ENCODE results near the gene MAML3. TPM values are rescaled to one million over a fixed set of nuclear protein-coding genes. Genes with fewer than 3 reads are reported as not detected.

The MAML3 gene
- total RNA-seq, 1 experiment from 2014 or later, result 20.8 TPM

DNA sequence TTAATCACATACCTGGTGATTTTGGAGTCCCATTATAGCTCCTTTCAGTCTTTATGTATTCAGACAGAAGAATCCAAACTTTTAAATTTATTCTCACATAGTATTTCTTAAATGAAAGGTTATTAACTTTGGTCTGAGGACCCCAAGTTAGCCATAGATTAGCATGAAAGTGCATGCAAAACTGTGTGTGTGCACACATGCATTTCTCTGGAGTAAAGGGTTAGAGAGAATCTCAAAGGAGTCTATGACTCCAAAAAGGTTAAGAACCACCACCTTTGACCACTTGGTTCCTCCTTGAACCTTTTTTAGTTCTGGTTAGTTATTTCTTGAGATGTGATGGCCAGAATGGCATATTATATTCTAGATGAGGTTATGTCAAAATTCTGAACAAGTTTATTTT lies 386.4 kb downstream of the MAML3 start:
- H3K4me2 ChIP-seq (ENCODE audit: low read depth, low read length, poor library complexity, severe bottlenecking), result peak overlapping the region; percentile 16
- H4K20me1 ChIP-seq (ENCODE audit: insufficient read depth, low read depth, low read length), result no peaks in the 10 kb centered on the region; the same call in 1 of the 2 replicates
- H3K36me3 ChIP-seq (ENCODE audit: insufficient read depth, low read length), result no peaks in the 10 kb centered on the region
- no peak overlapping the region for H3K4me3 ChIP-seq (ENCODE audit: low read length)
- H3K9ac ChIP-seq (ENCODE audit: low read length), result no peak overlapping the region
- H3K79me2 ChIP-seq (ENCODE audit: low read length), result peaks cover 14% of the 10 kb centered on the region; the same call in 1 of the 2 replicates
- no peaks in the 10 kb centered on the region for H3K9me2 ChIP-seq (replicated peaks; ENCODE audit: insufficient read depth, low read length)
- H3K9me3 ChIP-seq (ENCODE audit: low read length), result no peaks in the 10 kb centered on the region
- H3K27me3 ChIP-seq (ENCODE audit: low read length), result no peaks in the 10 kb centered on the region
- DNase-seq, result peak; percentile 52
- H3K27ac ChIP-seq (ENCODE audit: low read length), result peak overlapping the region; percentile 47
- no peak overlapping the region for H2AFZ ChIP-seq (ENCODE audit: low read length)
- peaks cover 61% of the 10 kb centered on the region for H3K4me1 ChIP-seq (ENCODE audit: low read length)

DNA sequence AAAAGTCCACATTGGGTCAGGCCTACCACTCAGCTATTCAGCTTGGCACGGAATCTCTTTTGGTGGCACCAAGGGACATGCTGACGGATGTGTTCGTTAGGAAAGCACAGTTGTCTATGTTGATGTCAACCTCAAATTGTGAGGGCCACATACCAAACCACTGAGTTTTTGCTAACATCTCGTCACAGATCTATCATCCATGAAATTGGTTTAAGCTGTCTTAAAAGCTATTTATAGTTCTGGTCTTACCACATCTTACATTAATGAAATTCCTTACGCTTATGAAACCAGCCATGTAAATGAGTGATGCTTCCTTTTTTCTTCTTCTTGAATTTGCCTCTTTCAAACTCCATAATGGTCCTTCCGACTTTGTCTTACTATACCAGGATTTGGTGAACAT lies 386.8 kb downstream of the MAML3 start:
- no peak overlapping the region for H3K9ac ChIP-seq (ENCODE audit: low read length)
- no peaks in the 10 kb centered on the region for H3K36me3 ChIP-seq (ENCODE audit: insufficient read depth, low read length)
- no peaks in the 10 kb centered on the region for H3K27me3 ChIP-seq (ENCODE audit: low read length)
- peak; percentile 62 for DNase-seq
- peaks cover 16% of the 10 kb centered on the region; the same call in 1 of the 2 replicates for H3K79me2 ChIP-seq (ENCODE audit: low read length)
- H3K9me3 ChIP-seq (ENCODE audit: low read length), result no peaks in the 10 kb centered on the region
- peak overlapping the region; percentile 16 for H3K4me2 ChIP-seq (ENCODE audit: low read depth, low read length, poor library complexity, severe bottlenecking)
- no peak overlapping the region for H3K4me3 ChIP-seq (ENCODE audit: low read length)
- no peaks in the 10 kb centered on the region for H3K9me2 ChIP-seq (replicated peaks; ENCODE audit: insufficient read depth, low read length)
- peak overlapping the region; percentile 47 for H3K27ac ChIP-seq (ENCODE audit: low read length)
- H3K4me1 ChIP-seq (ENCODE audit: low read length), result peaks cover 65% of the 10 kb centered on the region
- no peaks in the 10 kb centered on the region; the same call in 1 of the 2 replicates for H4K20me1 ChIP-seq (ENCODE audit: insufficient read depth, low read depth, low read length)
- H2AFZ ChIP-seq (ENCODE audit: low read length), result no peak overlapping the region

DNA sequence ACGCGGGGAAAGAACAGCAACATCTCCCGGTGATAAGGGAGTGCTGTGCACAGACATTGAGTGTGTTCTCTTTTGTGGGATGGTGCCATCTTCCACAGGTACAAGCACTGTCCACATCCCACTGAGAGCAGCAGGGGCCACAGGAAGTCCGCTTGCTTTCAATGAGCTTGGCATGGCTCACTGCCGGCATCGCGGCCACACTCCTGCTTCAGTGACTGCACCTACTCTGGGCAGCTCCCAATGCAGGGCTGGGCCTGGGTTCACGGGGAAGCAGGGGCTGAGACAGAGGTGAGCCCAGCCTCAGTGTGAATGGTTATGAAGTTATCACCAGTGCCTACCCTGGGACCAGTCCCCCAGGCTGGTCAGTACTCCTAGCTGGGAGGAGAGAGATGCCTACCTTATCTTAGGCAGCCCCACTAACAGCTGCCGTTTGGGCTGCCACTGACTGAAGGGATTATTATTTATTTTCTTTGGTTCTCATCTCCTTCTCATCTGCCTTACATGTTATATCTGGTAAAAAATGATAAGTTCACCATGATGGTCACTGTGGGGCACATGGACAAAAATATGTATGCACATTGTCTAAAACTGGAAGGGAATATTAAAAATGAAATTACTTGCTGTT lies 389.2 kb downstream of the MAML3 start:
- Histone ChIP-seq H3K4me2 (ENCODE audit: low read depth, low read length, poor library complexity, severe bottlenecking) (peak overlapping the region; percentile 73), H4K20me1 (ENCODE audit: insufficient read depth, low read depth, low read length) (peaks cover 8% of the 10 kb centered on the region; the same call in 1 of the 2 replicates)

DNA sequence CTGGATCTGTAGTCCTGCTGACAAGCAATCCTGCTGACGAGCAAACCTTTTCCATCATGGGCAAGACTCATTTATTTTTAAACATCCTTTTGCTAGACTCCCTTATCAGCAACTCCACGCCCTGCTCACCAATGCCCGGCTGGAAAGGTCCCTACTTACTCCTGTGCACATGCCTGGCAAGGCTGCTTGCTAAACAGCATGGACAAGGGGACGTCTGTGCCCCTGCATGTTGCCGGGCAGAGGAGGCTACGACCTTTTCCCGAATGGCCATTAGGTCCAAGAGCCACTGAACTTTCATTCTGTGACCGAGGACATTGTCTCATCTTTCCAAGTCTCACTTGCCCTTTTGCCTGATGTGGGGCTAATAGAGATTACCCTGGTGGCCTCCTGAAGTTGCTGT lies 389.8 kb downstream of the MAML3 start:
- no peak for DNase-seq
- peak overlapping the region; percentile 46; the same call in 1 of the 2 replicates for H3K4me3 ChIP-seq (ENCODE audit: low read length)
- no peaks in the 10 kb centered on the region for H3K9me2 ChIP-seq (replicated peaks; ENCODE audit: insufficient read depth, low read length)
- H4K20me1 ChIP-seq (ENCODE audit: insufficient read depth, low read depth, low read length), result peaks cover 12% of the 10 kb centered on the region; the same call in 1 of the 2 replicates
- H3K4me2 ChIP-seq (ENCODE audit: low read depth, low read length, poor library complexity, severe bottlenecking), result peak overlapping the region; percentile 73
- peak overlapping the region; percentile 40 for H3K9ac ChIP-seq (ENCODE audit: low read length)
- H3K36me3 ChIP-seq (ENCODE audit: insufficient read depth, low read length), result no peaks in the 10 kb centered on the region
- H3K79me2 ChIP-seq (ENCODE audit: low read length), result peaks cover 20% of the 10 kb centered on the region
- H2AFZ ChIP-seq (ENCODE audit: low read length), result no peak overlapping the region
- peak overlapping the region; percentile 74 for H3K27ac ChIP-seq (ENCODE audit: low read length)
- no peaks in the 10 kb centered on the region for H3K9me3 ChIP-seq (ENCODE audit: low read length)
- no peaks in the 10 kb centered on the region for H3K27me3 ChIP-seq (ENCODE audit: low read length)
- H3K4me1 ChIP-seq (ENCODE audit: low read length), result peaks cover 91% of the 10 kb centered on the region

More for the DNA sequence above, 389.2 kb downstream of the MAML3 start:
- H3K27ac ChIP-seq (ENCODE audit: low read length), result peak overlapping the region; percentile 74
- no peak overlapping the region for H2AFZ ChIP-seq (ENCODE audit: low read length)
- H3K79me2 ChIP-seq (ENCODE audit: low read length), result peaks cover 19% of the 10 kb centered on the region
- H3K36me3 ChIP-seq (ENCODE audit: insufficient read depth, low read length), result no peaks in the 10 kb centered on the region
- no peaks in the 10 kb centered on the region for H3K9me3 ChIP-seq (ENCODE audit: low read length)
- no peaks in the 10 kb centered on the region for H3K9me2 ChIP-seq (replicated peaks; ENCODE audit: insufficient read depth, low read length)
- no peaks in the 10 kb centered on the region for H3K27me3 ChIP-seq (ENCODE audit: low read length)
- H3K9ac ChIP-seq (ENCODE audit: low read length), result peak overlapping the region; percentile 40
- H3K4me1 ChIP-seq (ENCODE audit: low read length), result peaks cover 87% of the 10 kb centered on the region
- no peak for DNase-seq
- H3K4me3 ChIP-seq (ENCODE audit: low read length), result peak overlapping the region; percentile 46; the same call in 1 of the 2 replicates

DNA sequence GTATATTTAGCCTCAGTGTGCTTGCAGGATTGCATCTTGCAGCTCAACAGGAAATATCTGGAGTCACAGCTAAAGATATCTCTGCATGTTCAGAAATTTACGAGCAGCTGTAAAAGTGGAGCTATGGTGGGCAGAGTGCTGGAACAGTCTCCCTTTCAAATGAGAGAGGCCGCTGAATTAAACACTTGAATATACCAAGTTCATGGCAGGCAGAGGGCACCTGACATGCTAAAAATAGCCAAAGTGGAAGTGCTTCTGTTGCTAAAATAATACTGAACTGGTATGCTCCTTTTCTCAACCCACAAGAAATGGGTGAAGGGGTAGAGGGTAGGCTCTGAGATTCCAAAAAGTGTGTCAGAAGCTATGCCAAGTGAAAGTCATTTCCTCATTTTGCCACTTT lies 390.3 kb downstream of the MAML3 start:
- Histone ChIP-seq H3K9ac (ENCODE audit: low read length) (peak overlapping the region; percentile 40), H3K4me2 (ENCODE audit: low read depth, low read length, poor library complexity, severe bottlenecking) (peak overlapping the region; percentile 73), H3K36me3 (ENCODE audit: insufficient read depth, low read length) (no peaks in the 10 kb centered on the region), H3K79me2 (ENCODE audit: low read length) (peaks cover 24% of the 10 kb centered on the region), H2AFZ (ENCODE audit: low read length) (no peak overlapping the region), H3K27ac (ENCODE audit: low read length) (peak overlapping the region; percentile 74), H3K9me2 (replicated peaks; ENCODE audit: insufficient read depth, low read length) (no peaks in the 10 kb centered on the region), H3K4me1 (ENCODE audit: low read length) (peaks cover 88% of the 10 kb centered on the region), H4K20me1 (ENCODE audit: insufficient read depth, low read depth, low read length) (peaks cover 17% of the 10 kb centered on the region; the same call in 1 of the 2 replicates), H3K4me3 (ENCODE audit: low read length) (peak overlapping the region; percentile 46), H3K9me3 (ENCODE audit: low read length) (no peaks in the 10 kb centered on the region), H3K27me3 (ENCODE audit: low read length) (no peaks in the 10 kb centered on the region)
- peak; percentile 79 for DNase-seq

GRCh38 chr4:139763205-139763604 lies 390.8 kb downstream of the MAML3 start:
- Histone ChIP-seq H2AFZ (ENCODE audit: low read length) (no peak overlapping the region), H3K27ac (ENCODE audit: low read length) (peak overlapping the region; percentile 74), H3K9me2 (replicated peaks; ENCODE audit: insufficient read depth, low read length) (no peaks in the 10 kb centered on the region), H3K27me3 (ENCODE audit: low read length) (no peaks in the 10 kb centered on the region), H3K9me3 (ENCODE audit: low read length) (no peaks in the 10 kb centered on the region), H3K4me2 (ENCODE audit: low read depth, low read length, poor library complexity, severe bottlenecking) (peak overlapping the region; percentile 73), H3K4me1 (ENCODE audit: low read length) (peaks cover 83% of the 10 kb centered on the region), H3K9ac (ENCODE audit: low read length) (peak overlapping the region; percentile 40), H3K4me3 (ENCODE audit: low read length) (peak overlapping the region; percentile 46), H4K20me1 (ENCODE audit: insufficient read depth, low read depth, low read length) (peaks cover 20% of the 10 kb centered on the region; the same call in 1 of the 2 replicates), H3K36me3 (ENCODE audit: insufficient read depth, low read length) (no peaks in the 10 kb centered on the region), H3K79me2 (ENCODE audit: low read length) (peaks cover 27% of the 10 kb centered on the region)
- no peak for DNase-seq

DNA sequence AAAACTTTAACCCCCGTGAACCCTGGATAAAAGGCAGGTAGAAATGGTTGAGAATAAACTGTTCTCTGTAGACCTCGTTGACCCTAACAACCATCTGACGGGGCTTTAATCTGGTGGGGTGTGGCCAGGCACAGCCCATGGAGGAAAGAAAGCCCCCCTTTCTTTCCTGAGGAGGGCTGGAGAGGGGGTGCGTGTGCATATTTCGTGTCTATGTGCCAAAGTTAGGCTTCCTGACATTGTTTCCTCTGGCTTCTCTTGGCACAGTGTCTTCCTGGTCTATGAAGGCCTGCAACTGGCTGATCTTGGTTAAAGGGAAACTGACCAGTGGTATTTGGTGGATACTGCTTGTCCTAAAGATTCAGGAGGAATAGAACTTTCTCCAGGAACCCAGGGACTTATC lies 391.3 kb downstream of the MAML3 start:
- peaks cover 30% of the 10 kb centered on the region for H3K79me2 ChIP-seq (ENCODE audit: low read length)
- H2AFZ ChIP-seq (ENCODE audit: low read length), result no peak overlapping the region
- peaks cover 23% of the 10 kb centered on the region; the same call in 1 of the 2 replicates for H4K20me1 ChIP-seq (ENCODE audit: insufficient read depth, low read depth, low read length)
- peak overlapping the region; percentile 73 for H3K4me2 ChIP-seq (ENCODE audit: low read depth, low read length, poor library complexity, severe bottlenecking)
- H3K36me3 ChIP-seq (ENCODE audit: insufficient read depth, low read length), result no peaks in the 10 kb centered on the region
- H3K4me1 ChIP-seq (ENCODE audit: low read length), result peaks cover 78% of the 10 kb centered on the region
- DNase-seq, result no peak
- H3K4me3 ChIP-seq (ENCODE audit: low read length), result no peak overlapping the region
- H3K9me3 ChIP-seq (ENCODE audit: low read length), result no peaks in the 10 kb centered on the region
- no peaks in the 10 kb centered on the region for H3K9me2 ChIP-seq (replicated peaks; ENCODE audit: insufficient read depth, low read length)
- peak overlapping the region; percentile 40; the same call in 1 of the 2 replicates for H3K9ac ChIP-seq (ENCODE audit: low read length)
- H3K27me3 ChIP-seq (ENCODE audit: low read length), result no peaks in the 10 kb centered on the region
- peak overlapping the region; percentile 74 for H3K27ac ChIP-seq (ENCODE audit: low read length)

GRCh38 chr4:139761461-139761860 lies 392.5 kb downstream of the MAML3 start:
- Histone ChIP-seq H3K9me2 (replicated peaks; ENCODE audit: insufficient read depth, low read length) (no peaks in the 10 kb centered on the region), H3K9me3 (ENCODE audit: low read length) (no peaks in the 10 kb centered on the region), H3K4me3 (ENCODE audit: low read length) (no peak overlapping the region), H3K27me3 (ENCODE audit: low read length) (no peaks in the 10 kb centered on the region), H3K79me2 (ENCODE audit: low read length) (peaks cover 26% of the 10 kb centered on the region), H3K4me2 (ENCODE audit: low read depth, low read length, poor library complexity, severe bottlenecking) (peak overlapping the region; percentile 73), H4K20me1 (ENCODE audit: insufficient read depth, low read depth, low read length) (peaks cover 23% of the 10 kb centered on the region; the same call in 1 of the 2 replicates), H2AFZ (ENCODE audit: low read length) (no peak overlapping the region), H3K4me1 (ENCODE audit: low read length) (peaks cover 65% of the 10 kb centered on the region), H3K27ac (ENCODE audit: low read length) (peak overlapping the region; percentile 74), H3K36me3 (ENCODE audit: insufficient read depth, low read length) (no peaks in the 10 kb centered on the region), H3K9ac (ENCODE audit: low read length) (no peak overlapping the region; the same call in 1 of the 2 replicates)
- peak; percentile 90 for DNase-seq

All from Karpas-422 (cell line).